GM18907 (cell line): ENCODE measurements around the gene NEMP1.
"Not testable (repeated sequence)": the region's sequence is repeated elsewhere in the genome, so short reads cannot be mapped to it uniquely, and the experiment has no call there.

Experiments
- ATAC-seq: cut with Tn5 transposase; IDR thresholded peaks from one replicate; pipeline ENCODE4 v1.9.1; 2021; ENCODE audit warnings: mild to moderate bottlenecking, moderate library complexity; ENCODE audit not compliant: unreplicated experiment

Gene NEMP1

GRCh38 chr12:57078519-57079404 lies at the start of gene NEMP1:
Gene NEMP1 (minus strand): TSS chr12:57078791. CDS start chr12:57078745, 46 bp downstream.
- peak; percentile 94 for ATAC-seq

GRCh38 chr12:57127726-57128518 lies 49.3 kb upstream of the NEMP1 start, which contains the start of gene LRP1:
Gene LRP1 (plus strand): TSS chr12:57128483. CDS start chr12:57128965, 482 bp downstream.
- ATAC-seq = no peak

DNA sequence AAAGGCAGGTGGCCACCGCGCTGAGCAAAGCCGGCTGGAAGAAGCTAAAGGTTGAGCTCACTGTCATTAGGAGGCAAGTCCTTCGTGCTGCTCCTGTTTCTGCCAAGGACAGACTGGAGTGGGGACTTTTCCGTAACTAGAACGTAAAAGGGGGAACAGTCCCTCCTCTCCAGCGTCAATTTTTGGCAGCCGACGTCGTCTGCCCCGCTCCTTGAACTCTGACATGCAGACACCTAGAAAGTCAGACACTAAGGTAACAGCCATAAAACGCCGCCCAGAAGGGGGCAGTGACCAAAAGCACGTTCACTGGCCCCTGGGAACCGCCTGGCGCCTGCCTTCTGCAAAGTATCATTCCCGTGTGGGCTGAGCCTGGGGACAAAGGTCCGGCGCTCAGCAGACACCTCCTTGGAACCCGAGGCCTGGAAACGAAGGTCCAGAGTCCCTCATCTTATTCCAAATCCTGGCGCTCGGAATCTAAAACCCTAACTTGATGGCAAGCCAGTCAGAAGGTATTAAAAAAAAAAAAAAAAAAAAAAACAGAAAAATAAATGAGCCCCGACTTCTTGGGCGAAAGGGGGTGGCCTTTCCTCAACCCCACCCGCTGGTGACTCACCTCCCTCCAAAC lies 48.6 kb upstream of the NEMP1 start:
- ATAC-seq = no peak

DNA sequence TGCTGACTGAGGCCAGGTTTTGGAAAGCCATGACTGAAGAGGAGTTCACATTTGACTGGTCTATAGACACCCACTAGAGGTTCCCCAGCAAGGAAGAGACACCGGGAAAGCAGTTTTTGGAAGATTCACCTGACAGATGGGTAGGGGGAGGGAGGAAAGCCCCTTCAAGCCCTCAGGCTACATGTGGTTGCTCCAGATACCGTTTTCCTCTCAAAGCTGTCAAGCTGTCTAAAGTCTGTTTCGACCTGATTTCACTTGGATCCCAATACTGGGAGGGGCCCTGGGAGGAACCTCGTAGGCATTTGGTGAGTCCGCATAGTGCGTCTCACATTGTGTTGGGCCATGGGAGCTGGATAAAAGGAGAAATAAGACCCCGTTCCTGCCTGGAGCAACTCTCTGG lies 48.0 kb upstream of the NEMP1 start:
- no peak for ATAC-seq

- no peak for ATAC-seq
These were observed 47.5 kb upstream of the NEMP1 start for GRCh38 chr12:57126061-57126460.

GRCh38 chr12:57124261-57124877 lies 45.8 kb upstream of the NEMP1 start:
- peak; percentile 42 for ATAC-seq

- ATAC-seq = no peak
These were observed 45.2 kb upstream of the NEMP1 start for GRCh38 chr12:57123813-57124212.

DNA sequence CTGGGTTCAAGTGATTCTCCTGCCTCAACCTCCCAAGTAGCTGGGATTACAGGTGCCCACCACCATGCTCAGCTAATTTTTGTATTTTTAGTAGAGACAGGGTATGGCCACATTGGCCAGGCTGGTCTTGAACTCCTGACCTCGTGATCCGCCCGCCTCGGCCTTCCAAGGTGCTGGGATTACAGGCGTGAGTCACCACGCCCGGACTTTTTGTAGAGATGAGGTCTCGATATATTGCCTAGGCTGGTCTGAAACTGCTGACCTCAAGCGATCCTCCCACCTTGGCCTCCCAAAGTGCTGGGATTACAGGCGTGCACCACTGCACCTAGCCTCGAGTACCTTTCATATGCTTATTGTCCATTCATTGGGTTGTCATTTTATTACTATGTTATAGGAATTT lies 42.1 kb upstream of the NEMP1 start:
- not testable (repeated sequence) for ATAC-seq

GRCh38 chr12:57119294-57120085 lies 40.9 kb upstream of the NEMP1 start:
- no peak for ATAC-seq

- ATAC-seq = no peak
These were observed 40.2 kb upstream of the NEMP1 start for GRCh38 chr12:57118711-57119271.

- ATAC-seq = no peak
These were observed 38.1 kb upstream of the NEMP1 start for GRCh38 chr12:57116580-57117281.

DNA sequence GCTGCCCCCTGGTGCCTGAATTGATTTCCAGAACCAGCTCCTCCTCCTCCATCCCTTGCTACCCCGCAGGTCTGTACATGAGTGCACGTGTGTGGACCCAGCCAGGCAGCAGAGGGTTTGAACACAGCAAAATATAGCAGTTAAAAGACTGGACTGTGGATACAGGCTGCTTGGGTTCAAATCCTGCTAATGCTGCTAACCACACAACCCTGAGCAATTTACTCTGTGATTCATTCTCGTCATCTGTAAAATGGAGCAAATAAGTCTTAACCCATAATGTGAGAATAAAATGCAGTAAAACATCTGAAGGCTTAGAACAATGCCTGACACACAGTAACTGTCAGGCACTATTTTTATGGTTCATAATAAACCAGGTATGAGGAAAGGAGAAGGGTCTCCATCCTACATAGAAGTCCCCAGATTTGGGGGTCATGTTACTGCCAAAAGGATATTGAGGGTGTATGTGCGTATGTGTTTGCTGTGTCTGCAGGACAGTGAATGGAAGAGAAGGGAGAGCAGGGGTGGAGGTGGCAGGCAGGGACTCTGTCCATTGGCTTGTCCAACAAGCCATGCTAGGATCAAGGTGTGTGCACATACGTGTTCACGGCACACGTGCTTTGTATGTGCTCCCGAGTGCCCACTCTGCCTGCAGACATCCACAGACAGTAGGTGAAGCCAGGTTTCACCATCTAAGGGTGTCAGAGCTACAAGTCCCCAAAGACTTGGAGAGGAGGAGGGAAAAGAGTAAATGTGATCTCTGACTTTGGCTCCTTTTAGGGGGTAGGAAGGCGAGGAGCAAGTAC lies 34.1 kb upstream of the NEMP1 start:
- ATAC-seq = peak; percentile 65

DNA sequence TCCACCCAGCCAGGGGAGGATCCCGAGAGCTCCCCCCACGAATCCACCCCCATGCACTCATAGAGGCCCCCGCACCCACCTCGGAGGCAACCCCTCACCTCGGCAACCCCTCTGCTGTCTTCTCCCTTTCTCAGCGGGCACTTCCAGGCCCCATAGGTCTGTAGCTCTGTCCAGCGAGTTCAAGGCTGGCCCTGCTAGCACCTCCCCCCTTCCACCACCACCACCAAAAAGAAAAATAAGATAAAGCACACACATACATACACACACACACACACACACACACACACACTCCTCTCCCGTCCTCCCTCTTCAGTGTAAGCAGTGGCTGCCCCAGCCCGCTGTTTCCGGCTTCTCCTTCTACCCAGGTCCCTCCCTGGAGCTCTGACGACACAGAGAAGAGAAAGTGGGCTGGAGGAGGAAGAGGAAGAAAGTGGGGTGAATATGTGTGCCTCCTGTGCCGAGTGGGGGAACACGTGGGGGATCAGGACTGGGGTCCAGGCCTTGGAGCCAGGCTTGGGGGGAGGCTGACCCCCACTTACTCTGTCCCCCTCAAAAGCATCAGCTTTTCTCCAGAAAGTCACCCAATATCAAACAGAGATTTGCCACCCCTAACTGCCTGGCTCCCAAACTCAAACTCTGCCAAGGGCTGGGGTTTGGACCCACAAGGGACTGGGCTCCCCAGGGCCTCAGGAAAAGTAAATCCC lies 32.6 kb upstream of the NEMP1 start, which contains the start of gene STAT6:
STAT6 (minus strand) TSS at position 332 of the 704 bp plus-strand sequence. CDS start 3,084 bp downstream, outside the sequence.
- peak; percentile 60 for ATAC-seq

GRCh38 chr12:57110104-57111030 lies 31.8 kb upstream of the NEMP1 start:
- peak; percentile 59 for ATAC-seq

- no peak for ATAC-seq
These were observed 30.9 kb upstream of the NEMP1 start for GRCh38 chr12:57109207-57110103.
